T1000 (cell line): ENCODE measurements around the gene C1QTNF8.

Source experiments
- DNase-seq: peaks from one replicate; lab custom pipeline; 2025; ENCODE audit warnings: mixed read lengths; lab: John Stamatoyannopoulos, UW

The C1QTNF8 gene, protein sequence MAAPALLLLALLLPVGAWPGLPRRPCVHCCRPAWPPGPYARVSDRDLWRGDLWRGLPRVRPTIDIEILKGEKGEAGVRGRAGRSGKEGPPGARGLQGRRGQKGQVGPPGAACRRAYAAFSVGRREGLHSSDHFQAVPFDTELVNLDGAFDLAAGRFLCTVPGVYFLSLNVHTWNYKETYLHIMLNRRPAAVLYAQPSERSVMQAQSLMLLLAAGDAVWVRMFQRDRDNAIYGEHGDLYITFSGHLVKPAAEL

DNA sequence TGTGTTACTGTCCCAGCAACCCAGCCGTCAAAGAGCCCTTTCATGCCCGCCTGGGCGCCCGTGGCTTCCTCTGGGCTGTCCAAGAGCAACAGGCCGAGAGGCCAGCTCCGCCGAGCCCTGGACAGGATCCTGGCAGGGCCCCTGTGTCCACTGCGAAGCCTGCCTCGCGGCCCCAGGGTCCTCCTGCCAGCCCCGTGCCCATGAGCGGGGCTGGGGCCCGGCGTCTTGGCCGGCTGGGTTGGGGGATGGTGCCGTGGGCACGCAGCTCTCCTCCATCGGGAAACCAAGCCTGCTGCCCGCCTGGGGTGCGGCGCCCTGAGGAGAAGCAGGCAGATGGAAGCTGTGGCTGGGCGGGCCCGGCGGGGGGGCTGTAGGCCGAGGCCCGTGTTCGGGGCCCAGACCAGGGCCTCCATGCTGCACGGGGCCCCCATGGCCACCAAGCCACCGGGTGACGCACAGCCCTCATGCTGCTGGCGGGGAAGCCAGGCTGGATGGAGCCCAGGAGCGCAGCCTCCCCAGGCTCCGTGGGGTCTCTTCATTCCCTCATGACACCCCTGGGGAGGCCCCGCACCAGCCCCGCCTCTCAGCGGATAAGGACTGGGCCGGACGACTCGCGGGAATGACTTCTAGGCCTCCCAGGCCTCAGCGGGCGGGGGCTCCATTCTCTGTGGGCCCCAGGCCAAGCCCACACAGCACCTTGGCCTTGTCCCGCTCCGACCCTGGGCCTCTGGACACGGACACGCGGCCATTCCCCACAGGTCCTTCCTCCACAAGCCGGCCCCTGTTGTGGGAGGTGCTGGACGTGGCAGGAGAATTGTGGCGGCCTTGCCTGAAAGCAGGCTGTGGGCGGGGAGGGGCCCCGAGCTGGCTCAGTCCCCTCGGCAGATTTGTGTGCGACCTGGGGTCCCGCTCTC lies at the start of gene C1QTNF8:
TSS of gene C1QTNF8 (minus strand) at position 76 of the 914 bp plus-strand sequence. CDS start 1,322 bp downstream, outside the sequence.
- no peak for DNase-seq

DNA sequence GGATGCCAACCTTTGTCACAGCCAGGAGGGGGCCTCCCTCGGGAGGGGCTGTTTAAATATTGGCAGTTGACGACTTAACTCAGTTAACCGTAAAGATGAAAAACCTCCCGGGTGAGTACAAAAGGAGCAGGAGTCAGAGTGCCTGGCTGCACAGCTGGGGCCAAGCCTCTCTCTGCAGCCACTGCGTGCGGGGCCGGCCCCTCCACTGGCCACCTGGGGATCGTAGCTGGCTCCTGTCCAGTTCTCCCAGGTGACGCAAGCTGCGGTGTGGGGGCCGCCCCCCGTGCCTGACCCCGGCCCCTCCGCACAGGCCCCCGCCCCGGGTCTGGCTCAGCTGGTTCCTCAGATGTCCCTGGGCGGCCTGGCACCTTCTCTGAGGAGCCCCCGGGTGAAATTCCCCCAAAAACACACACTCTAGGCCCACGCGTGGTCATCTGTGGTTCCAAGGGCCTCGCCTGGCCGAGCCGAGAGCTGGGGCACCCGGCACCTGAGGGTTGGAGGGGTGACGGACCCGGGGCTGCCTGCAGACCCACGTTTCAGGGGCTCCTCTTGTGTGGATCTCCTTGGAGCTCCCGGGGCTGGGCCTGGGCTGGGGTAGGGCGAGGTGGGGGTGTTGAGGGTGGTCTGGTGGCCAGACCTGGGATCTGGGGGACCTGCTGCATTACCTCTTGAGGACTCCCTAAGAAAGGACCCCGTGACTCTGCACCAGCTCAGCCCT lies 49.5 kb upstream of the C1QTNF8 start:
- DNase-seq = no peak

DNA sequence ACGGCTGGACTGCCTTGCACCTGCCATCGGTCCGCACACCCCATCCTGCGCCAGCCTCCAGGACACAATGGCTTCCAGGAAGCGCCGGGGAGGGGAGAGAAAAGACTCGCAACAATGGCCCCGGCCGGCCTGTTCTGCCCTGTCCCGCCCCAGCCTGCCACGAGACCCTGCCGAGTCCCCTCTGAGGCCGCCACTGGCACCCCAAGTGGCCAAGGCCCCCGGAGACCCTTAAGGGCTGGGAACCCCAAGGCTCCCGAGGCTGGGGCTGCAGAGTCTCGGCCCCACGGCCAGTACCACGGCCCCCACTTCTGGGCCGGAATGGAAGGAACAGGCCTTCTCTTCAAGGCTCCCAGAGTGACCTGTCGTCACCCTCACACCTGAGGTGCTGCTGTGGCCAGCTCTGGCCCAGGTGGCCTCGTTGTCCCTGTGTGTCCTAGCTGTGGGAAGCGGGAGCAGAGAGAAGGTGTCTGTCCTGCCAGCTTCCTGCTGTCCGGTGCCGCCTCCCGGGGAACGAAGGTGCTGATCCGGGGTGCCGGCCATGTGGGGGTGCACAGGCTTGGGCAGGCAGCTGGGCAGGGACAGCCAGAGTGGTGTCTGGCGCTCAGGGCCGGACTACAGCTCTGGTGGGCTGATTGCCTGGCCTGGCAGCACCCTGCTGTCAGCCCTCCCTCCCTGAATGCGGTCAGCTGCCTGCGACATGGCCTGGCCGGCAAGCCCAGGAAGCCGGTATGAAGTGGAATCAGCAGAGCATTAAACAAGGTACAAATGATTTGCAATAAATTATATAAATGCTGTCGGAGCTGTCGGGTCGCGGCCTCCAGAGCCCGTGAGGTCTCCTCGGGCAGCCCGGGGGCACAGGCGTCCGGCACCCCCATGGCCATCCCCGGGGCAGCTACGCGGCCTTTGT lies 48.7 kb upstream of the C1QTNF8 start:
- DNase-seq = no peak

DNA sequence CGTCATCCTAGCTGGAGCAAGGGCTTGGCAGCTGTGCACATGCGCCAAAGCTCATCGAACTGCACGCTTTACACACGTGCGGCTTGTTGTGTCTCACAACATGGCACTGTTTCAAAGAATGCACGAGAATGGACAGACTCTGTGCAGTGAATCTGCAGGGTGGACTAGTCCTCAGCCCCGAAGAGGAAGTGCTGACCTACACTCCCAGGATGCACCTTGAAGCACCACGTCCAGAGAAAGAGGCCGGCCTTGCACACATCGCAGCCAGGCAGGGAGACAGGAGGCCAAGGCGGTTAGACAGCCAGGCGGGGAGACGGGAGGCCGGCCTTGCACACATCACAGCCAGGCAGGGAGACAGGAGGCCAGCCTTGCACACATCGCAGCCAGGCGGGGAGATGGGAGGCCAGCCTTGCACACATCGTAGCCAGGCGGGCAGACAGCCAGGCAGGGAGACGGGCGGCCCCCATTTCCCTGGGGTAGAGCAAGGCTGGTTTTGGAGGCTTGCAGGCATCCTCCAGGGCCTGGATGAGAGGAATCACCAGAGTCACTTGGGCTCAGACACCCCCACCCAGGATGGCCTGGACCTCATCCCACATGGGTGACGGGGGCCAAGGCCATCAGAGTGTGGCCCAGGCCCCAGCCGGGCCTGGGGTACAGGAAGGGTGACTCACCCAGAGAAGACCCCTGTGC lies 47.9 kb upstream of the C1QTNF8 start:
- no peak for DNase-seq

DNA sequence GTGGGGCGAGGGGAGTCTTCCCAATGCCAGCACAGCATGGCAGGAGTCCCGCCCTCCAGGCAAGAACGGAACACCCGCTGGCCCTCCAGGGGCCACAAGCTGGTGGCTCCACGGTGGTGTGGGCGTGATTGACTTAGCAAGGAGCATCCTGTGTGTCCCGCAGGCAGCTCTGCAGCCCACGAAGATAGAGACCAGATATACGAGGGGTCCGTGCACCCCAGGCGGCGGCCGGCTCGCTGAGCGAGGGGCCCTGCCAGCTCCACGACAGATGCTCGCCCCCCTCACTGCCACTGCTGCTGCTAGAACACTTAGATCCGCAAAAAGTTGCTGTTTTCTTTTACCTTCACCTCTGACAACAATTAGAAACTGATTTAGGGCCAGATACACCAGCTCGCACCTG lies 46.9 kb upstream of the C1QTNF8 start:
- DNase-seq = no peak

DNA sequence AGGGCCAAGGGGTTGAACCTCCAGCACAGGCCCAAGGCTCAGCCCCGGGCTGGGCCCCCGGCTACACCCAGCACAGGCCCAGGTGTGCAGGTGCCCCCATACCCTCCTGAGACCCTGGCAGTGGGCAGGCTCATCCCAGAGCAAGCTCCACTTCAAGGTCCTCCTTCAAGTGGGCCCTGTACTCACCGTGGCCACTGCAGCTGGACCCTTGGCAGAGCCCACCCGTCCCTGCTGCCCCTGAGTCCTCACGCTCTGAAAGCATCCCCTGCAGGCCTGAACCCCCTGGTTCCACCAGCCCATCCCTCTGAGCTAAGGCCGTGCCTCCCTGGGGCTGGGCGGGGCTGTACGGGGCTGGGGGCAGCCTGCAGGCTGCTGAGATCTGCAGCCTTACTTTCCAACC lies 45.7 kb upstream of the C1QTNF8 start:
- no peak for DNase-seq

DNA sequence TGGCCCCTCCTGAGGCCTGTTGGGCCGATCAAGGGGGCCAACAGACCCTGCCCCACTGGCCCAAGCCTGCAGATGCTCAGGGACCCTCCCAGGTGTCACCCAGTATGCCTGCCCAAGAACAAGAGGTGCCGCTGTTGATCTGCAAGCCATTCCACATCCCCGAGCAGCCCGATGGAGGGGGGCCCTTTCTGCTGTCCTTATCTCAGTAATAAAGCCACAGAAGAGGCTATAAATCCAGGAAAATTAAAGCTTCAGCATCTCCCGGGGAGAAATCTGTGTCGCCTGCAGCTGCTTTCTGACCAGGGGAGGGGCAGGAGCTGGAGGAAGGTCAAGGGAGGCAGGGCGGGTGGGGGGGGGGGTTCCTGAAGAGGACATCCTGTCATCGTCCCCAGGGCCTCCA lies 45.1 kb upstream of the C1QTNF8 start:
- no peak for DNase-seq

DNA sequence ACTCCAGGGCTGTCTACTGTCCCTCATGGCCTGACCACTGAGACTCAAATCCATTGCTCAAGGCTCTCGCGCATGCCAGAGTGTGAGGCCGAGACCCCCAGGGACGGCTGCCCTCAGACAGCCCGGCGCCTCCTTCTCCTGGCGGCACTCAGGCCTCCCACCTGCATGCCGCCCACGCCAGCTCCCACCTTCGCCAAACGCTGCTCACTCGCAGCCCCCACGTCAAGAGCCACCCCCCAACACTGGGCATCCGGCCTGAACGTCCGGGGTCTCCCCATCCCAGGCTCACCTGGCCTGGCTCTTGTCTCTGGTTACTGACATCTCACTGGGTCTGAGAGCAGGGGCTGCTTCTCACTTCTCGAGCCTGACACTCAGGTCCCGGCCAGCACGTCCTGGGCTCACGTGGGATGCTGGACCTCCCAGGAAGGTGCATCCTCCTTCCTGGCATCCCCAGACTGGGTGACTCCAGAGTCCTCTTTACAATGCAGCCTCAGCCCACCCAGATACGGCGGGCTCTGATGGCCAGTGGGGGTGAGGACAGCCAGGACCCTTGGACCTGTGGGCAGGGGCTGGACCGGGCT lies 44.6 kb upstream of the C1QTNF8 start:
- no peak for DNase-seq

DNA sequence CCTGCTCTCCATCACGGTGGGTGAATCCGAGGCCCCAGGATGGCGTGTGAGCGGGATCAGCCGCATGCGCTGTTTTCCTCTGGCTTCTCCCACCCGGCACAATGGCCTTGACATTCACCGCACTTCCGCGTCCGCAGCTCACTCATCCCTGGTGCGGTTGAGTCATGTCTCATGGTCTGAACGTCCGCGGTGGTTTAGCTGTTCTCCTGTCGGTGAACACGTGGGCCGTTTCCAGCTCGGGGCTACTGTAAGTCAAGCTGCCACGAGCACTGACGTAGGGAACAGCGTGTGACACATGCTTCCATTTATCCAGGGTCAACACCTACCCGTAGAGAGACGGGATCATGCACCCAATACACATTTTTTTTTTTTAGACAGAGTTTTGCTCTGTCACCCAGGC lies 41.6 kb upstream of the C1QTNF8 start:
- peak; percentile 43 for DNase-seq

DNA sequence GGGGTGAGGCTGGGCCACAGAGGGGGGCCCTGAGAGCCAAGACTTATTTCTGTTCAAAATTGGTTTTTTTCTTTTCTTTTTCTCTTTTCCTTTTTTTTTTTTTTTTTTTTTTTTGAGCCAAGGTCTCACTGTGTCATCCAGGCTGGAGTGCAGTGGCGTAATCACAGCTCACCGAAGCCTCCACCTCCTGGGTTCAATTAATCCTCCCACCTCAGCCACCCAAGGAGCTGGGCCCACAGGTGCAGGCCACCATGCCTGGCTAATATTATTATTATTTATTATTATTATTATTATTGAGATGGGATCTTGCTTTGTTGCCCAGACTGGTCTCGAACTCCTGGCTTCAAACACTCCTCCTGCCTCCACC lies 39.4 kb upstream of the C1QTNF8 start:
- no peak for DNase-seq

DNA sequence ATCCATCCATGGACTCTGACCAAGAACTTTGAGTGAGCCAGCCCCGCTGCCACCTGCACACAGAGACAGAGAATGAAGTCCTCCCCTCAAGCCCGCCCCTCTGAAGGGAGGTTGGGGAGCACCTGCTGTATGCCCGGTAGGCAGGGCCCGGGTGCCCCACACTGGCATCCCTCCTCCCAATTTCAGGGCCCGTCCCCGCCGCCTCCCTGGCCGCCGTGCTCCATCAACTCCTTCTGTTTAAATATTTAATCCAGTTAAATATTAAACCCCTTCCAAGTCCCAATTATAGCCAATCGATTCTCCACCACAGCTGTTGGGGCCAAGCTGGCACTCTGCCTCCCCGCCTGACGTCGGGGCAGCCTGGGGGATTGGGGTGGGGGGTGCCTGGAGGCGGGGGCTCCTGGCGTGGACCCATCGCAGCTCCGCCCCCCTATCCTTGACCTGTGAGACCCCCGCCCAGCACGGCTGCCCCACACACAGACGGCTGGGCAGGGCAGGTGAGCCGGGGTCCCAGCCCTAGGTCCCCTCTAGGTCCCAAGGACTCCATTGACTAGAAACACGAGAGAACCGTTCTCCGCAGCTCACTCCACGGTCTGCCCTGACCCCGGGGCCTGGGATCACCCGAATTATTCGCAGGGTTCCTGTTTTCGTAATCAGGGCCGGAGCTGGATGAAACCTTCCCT lies 38.9 kb upstream of the C1QTNF8 start:
- DNase-seq = no peak

DNA sequence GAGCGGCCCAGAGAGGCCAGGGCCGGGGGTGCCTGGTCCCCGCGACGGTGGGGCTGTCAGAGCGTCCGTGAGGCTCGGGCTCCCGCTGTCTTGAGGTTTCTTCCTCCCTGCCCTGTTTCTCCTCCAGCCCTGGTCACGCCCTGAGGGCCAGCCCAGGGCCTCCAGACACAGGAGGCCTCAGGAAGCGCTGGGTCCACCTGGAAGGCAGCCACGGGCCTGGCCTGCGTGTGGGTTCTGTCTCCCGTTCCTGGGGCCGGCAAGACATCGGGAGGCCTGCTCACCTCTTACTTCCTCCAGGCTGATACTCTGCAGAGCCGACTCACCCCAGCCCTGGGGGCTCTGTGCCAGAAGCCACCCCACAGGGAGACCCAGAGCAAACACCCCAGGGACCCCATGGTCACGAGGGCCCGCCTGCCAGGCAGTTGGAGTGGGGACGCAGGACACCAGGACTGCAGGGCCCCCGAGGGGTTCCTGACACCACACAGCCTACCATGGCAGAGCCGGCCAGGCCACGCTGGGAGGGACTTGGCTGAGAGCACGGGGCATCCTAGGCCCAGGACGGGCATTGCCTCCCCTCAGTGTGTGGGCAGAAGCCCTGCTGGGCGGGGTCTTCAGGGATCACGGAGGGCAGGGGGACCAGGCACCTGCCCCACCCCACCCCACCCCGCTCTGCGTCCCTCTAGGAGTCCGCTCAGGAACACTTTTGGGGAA lies 37.9 kb upstream of the C1QTNF8 start:
- DNase-seq = no peak

DNA sequence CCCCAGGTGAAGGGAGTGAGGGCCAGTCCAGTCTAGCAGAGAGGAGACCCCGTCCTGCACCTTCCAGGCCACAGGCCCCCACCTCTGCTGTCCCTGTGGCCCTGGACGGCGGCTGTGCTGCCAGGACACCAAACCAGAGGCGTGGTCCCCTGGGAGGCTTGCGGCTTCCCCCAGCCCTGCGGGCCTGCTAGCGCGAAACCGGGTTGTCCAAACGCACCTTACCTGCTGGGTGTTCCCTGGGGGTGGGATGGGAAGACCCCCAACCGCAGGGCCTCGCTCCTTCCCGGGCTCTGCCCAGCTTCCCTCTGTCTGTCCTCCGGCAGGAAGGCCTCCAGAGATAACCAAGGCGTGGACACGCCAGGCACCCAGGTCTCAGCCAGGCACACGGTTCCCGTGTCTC lies 37.2 kb upstream of the C1QTNF8 start:
- DNase-seq = no peak

DNA sequence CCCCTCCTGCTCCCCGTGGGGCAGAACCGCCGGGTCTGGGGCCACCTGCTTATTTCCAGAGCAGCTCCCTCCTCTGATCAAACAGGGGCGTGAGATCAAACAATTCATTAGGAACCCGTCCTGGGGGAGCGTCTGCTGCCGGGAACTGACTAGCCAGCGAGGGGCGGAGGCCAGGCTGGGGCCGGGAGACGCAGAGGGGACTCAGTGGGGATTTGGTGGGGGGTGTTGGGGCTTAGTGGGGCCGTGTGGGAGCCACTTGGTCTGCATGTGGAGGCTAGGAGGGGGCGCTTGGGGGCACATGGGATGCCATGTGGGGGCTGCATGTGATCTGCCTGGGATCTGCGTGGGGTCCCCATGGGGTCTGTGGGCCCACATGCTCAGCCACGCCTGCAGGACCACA lies 36.4 kb upstream of the C1QTNF8 start:
- no peak for DNase-seq

DNA sequence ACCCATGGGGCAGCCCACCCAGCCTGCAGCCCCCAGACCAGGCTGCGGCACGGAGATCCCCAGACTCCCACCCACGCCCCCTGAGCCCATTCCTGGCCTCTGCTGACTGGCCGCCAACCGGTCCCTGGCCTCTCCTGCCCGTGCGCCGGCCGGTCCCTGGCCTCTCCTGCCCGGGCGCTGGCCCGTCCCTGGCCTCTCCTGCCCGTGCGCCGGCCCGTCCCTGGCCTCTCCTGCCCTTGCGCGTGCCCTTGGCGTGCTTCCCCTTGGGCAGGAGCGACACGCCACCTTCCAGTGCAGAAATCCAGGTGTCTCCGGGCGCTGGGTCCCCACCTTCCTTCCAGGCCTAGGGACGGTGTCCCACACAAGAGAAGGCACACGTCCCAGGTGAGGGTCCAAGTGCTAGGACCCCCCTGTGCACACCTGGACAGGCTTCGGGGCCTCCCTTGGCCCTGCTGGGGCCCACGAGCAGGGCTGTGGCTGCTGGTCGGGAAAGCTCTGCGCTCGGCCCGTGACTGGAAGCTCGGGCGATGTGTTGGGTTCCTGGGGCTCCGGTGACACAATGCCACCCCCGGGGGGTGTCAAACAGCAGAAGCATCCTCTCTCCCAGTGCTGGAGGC lies 35.4 kb upstream of the C1QTNF8 start:
- no peak for DNase-seq

DNA sequence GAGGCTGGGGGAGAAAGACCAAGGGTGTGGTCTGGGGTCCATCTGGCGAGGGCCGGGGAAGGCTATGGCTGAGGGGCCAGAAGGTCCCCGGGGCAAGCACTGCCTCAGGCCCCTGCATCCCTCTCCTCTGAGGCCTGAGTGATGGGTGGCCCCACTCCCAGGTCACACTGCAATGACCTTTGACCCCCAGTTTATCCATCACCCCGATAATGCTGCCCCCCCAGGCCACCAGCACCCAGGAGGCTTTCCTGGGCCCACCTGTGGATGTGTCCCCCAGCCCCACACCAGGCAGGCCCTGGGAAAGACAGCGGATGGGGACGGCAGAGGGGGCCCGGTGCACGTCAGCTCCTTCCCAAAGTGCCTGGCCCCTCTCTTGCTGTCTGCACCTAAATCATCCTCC lies 34.3 kb upstream of the C1QTNF8 start:
- DNase-seq = no peak

DNA sequence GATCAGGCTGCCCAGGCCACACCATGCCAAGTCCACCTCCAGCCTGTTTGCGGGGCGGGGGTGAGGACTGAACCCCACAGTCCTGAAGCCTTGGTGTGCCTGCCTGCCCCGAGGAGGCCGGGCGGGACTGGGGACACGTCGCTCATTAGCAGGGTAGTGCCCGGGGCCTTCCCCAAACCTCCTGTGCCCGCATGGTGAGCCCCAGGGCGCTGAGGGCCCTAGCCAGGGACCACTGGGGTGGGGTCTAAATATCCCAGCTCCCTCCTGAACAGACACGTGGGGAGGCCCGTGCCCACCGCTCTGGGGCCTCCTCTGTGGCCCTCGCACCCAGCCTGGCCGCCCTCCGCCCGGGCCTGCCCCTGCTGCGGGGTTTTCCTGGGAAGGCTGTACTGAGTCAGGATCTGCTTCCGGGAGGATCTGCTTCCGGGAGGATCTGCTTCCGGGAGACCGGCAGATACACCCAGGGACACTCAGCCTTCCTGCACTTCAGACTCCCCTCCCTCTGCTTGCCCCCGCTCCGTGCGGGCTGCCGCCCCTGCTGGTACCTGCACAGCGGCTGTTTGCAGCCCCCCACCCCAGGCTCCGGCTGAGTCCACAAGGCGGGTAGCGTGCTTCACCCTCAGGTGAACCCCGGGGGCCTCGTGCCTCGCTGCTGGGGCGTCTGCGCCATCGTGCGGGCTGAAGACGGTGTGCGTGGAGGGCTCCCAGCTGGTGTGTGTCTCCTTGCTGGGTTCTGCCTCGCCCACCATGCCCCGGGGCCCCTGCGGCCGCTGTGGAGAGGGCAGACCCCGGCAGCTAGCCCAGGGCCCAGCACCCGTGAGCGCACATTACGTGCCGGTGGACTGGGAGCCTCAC lies 33.3 kb upstream of the C1QTNF8 start:
- no peak for DNase-seq
